ENCODE data around the gene ABCA4. TPM values are rescaled to one million over a fixed set of nuclear protein-coding genes. Genes with fewer than 3 reads are reported as not detected.
"Not testable (repeated sequence)": the region's sequence is repeated elsewhere in the genome, so short reads cannot be mapped to it uniquely, and the experiment has no call there.

The ABCA4 gene
- total RNA-seq, 1 experiment from 2014 or later, result 0.29 TPM

DNA sequence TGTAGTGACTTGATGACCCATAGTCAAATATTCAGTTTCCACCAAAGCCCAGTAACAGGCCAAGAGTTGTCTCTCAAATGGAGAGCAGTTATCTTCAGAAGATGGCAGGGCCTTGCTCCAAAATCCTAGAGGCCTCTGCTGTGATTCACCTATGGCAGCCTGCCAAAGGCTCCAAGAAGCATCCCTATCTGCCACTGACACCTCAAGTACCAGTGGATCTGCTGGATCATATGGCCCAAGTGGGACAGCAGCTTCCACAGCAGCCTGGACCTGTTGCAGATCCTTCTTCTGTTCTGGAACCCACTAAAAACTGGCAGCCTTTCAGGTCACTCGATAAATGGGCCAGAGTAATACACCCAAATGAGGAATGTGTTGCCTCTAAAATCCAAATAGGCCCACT, 43.2 kb upstream of the ABCA4 start:
- H2AFZ ChIP-seq (ENCODE audit: low read length); ATAC-seq; H3F3A ChIP-seq (ENCODE audit: low read length, unreplicated experiment); H3K27ac ChIP-seq (ENCODE audit: low read length); BruUV-seq (replicated peaks); H3K4me3 ChIP-seq (ENCODE audit: low read length); H3K27me3 ChIP-seq (ENCODE audit: low read length); H3K4me1 ChIP-seq (ENCODE audit: insufficient read depth, low read length); CTCF ChIA-PET; H4K20me1 ChIP-seq (ENCODE audit: low read length); H3K79me2 ChIP-seq (ENCODE audit: low read length); H3K4me2 ChIP-seq (ENCODE audit: low read length); H3K9me3 ChIP-seq (ENCODE audit: low read length); H3K36me3 ChIP-seq (ENCODE audit: low read depth, low read length); H3K9me2 ChIP-seq (replicated peaks; ENCODE audit: low read length); POLR2A ChIA-PET (ENCODE audit: unreplicated experiment); H3K9ac ChIP-seq (ENCODE audit: low read length): not testable (repeated sequence)
- DNase-seq, result peak; percentile 56
- intact Hi-C loops (cut with micrococcal nuclease), result loop anchor here (2.0 kb wide), 1 partner anchor 95 kb away; no protein-coding TSS in a partner anchor

- H3K4me3 ChIP-seq (ENCODE audit: low read length); H3K9me2 ChIP-seq (replicated peaks; ENCODE audit: low read length); H3K36me3 ChIP-seq (ENCODE audit: low read depth, low read length); CTCF ChIA-PET; BruUV-seq (replicated peaks); H2AFZ ChIP-seq (ENCODE audit: low read length); ATAC-seq; DNase-seq; H3K79me2 ChIP-seq (ENCODE audit: low read length); H3K9ac ChIP-seq (ENCODE audit: low read length); H3K4me2 ChIP-seq (ENCODE audit: low read length); POLR2A ChIA-PET (ENCODE audit: unreplicated experiment); H3K27ac ChIP-seq (ENCODE audit: low read length); H3K27me3 ChIP-seq (ENCODE audit: low read length); H3K9me3 ChIP-seq (ENCODE audit: low read length); H4K20me1 ChIP-seq (ENCODE audit: low read length); H3K4me1 ChIP-seq (ENCODE audit: insufficient read depth, low read length); H3F3A ChIP-seq (ENCODE audit: low read length, unreplicated experiment): not testable (repeated sequence)
- intact Hi-C loops (cut with micrococcal nuclease), result loop anchor here (2.0 kb wide), 1 partner anchor 118 kb away; no protein-coding TSS in a partner anchor
Measured at GRCh38 chr1:94163249-94163648, 42.3 kb upstream of the ABCA4 start.

- no peaks in the 10 kb centered on the region for H3K9me3 ChIP-seq (ENCODE audit: low read length)
- no peak overlapping the region for H3K27ac ChIP-seq (ENCODE audit: low read length)
- BruUV-seq (replicated peaks), result no TSS peak
- no peaks in the 10 kb centered on the region for H3K79me2 ChIP-seq (ENCODE audit: low read length)
- H3F3A ChIP-seq (ENCODE audit: low read length, unreplicated experiment), result peaks cover 8% of the 10 kb centered on the region
- H3K9me2 ChIP-seq (replicated peaks; ENCODE audit: low read length), result no peaks in the 10 kb centered on the region
- H3K36me3 ChIP-seq (ENCODE audit: low read depth, low read length), result no peaks in the 10 kb centered on the region
- no peaks in the 10 kb centered on the region for H4K20me1 ChIP-seq (ENCODE audit: low read length)
- no peaks in the 10 kb centered on the region for H3K4me1 ChIP-seq (ENCODE audit: insufficient read depth, low read length)
- H2AFZ ChIP-seq (ENCODE audit: low read length), result no peak overlapping the region
- DNase-seq (peak; percentile 50), ATAC-seq (no peak)
- POLR2A ChIA-PET (ENCODE audit: unreplicated experiment), result interaction anchor here (0.7 kb wide), 1 partner anchor 13 kb away, joined by 3 read pairs; no protein-coding TSS in a partner anchor
- no peak overlapping the region for H3K4me2 ChIP-seq (ENCODE audit: low read length)
- no peak for TF ChIP-seq EZH2phosphoT487 (IDR thresholded peaks at IDR 0.05; ENCODE audit: borderline replicate concordance, low read length)
- TF ChIP-seq CTCF (conservative IDR thresholded peaks at IDR 0.05; ENCODE audit: low read depth, low read length), result no peak
- no peak for TF ChIP-seq EZH2 (IDR thresholded peaks at IDR 0.05; ENCODE audit: low read length, unreplicated experiment)
- H3K4me3 ChIP-seq (ENCODE audit: low read length), result no peak overlapping the region
- H3K9ac ChIP-seq (ENCODE audit: low read length), result no peak overlapping the region
- CTCF ChIA-PET, result no interaction called here
- H3K27me3 ChIP-seq (ENCODE audit: low read length), result no peaks in the 10 kb centered on the region
- intact Hi-C loops (cut with micrococcal nuclease), result no loop called here
Measured at GRCh38 chr1:94160811-94161210, 39.9 kb upstream of the ABCA4 start.

- CTCF ChIA-PET, result interaction anchor here (0.7 to 0.8 kb wide), 2 partner anchors 95 to 130 kb away, joined by 4 read pairs; no protein-coding TSS in a partner anchor
Measured at GRCh38 chr1:94156096-94156625, 35.2 kb upstream of the ABCA4 start.

More at GRCh38 chr1:94156096-94156625, 35.2 kb upstream of the ABCA4 start:
- Histone ChIP-seq H3K9me3 (ENCODE audit: low read length) (no peaks in the 10 kb centered on the region), H2AFZ (ENCODE audit: low read length) (no peak overlapping the region), H3K27me3 (ENCODE audit: low read length) (no peaks in the 10 kb centered on the region), H3K9ac (ENCODE audit: low read length) (no peak overlapping the region), H3K4me3 (ENCODE audit: low read length) (no peak overlapping the region), H3K79me2 (ENCODE audit: low read length) (no peaks in the 10 kb centered on the region), H3K9me2 (replicated peaks; ENCODE audit: low read length) (no peaks in the 10 kb centered on the region), H3K4me1 (ENCODE audit: insufficient read depth, low read length) (no peaks in the 10 kb centered on the region), H3K27ac (ENCODE audit: low read length) (no peak overlapping the region), H3K4me2 (ENCODE audit: low read length) (no peak overlapping the region), H3F3A (ENCODE audit: low read length, unreplicated experiment) (peaks cover 8% of the 10 kb centered on the region), H3K36me3 (ENCODE audit: low read depth, low read length) (no peaks in the 10 kb centered on the region), H4K20me1 (ENCODE audit: low read length) (no peaks in the 10 kb centered on the region)
- intact Hi-C loops (cut with micrococcal nuclease), result no loop called here
- ATAC-seq (peak; percentile 27), DNase-seq (no peak)
- BruUV-seq (replicated peaks), result no TSS peak
- POLR2A ChIA-PET (ENCODE audit: unreplicated experiment), result interaction anchor here (0.5 to 0.6 kb wide), 2 partner anchors 70 to 183 kb away, joined by 4 read pairs; no protein-coding TSS in a partner anchor
- no peak for TF ChIP-seq EZH2 (IDR thresholded peaks at IDR 0.05; ENCODE audit: low read length, unreplicated experiment)
- TF ChIP-seq EZH2phosphoT487 (IDR thresholded peaks at IDR 0.05; ENCODE audit: borderline replicate concordance, low read length), result no peak
- no peak for TF ChIP-seq CTCF (conservative IDR thresholded peaks at IDR 0.05; ENCODE audit: low read depth, low read length)
